ENCODE data around the gene IZUMO1.

Gene IZUMO1

DNA sequence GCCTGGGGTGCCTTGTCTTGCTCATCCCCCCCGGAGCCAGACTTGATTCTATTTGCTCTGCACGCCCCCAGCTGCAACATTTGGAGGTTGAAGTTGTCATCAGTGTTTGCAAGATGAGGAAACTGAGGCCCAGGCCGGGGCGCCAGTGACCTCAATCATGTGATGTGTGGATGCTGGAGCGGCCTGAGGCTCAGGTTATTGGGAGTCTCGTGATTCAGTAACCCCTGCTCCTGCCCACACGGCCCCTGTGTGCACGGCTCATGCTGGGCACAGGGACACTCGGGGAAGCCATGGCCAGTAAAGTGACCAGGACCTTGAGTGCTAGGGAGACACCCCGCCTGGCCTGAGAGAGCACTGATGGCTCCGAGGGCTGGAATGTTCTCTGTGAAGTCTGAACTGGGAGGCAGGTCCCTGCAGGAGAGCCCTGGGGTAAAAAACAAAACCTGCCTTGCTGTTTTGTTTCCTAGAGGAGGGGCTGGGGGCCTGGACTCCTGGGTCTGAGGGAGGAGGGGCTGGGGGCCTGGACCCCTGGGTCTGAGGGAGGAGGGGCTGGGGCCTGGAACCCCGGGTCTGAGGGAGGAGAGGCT, 10.5 kb upstream of the IZUMO1 start:
- no peak for DNase-seq (ENCODE audit: low read depth, low spot score)

- no peak for DNase-seq (ENCODE audit: low read depth, low spot score)
These were observed 10.0 kb upstream of the IZUMO1 start for GRCh38 chr19:48756686-48757085.

GRCh38 chr19:48756212-48756611, 9.5 kb upstream of the IZUMO1 start:
- DNase-seq (ENCODE audit: low read depth, low spot score) = no peak

- no peak for DNase-seq (ENCODE audit: low read depth, low spot score)
These were observed 9.1 kb upstream of the IZUMO1 start for GRCh38 chr19:48755787-48756186.

- DNase-seq (ENCODE audit: low read depth, low spot score) = no peak
These were observed 8.5 kb upstream of the IZUMO1 start, which contains the start of gene FGF21 for GRCh38 chr19:48755084-48755641. TSS of gene FGF21 (plus strand) at chr19:48755524. CDS start at chr19:48756237, 713 bp downstream.

GRCh38 chr19:48752496-48753365, 6.0 kb upstream of the IZUMO1 start, which contains the start of gene FUT1:
TSS of gene FUT1 (minus strand) at chr19:48752641. CDS start at chr19:48751281, 1,360 bp downstream.
- peak; percentile 43 for DNase-seq (ENCODE audit: low read depth, low spot score)

DNA sequence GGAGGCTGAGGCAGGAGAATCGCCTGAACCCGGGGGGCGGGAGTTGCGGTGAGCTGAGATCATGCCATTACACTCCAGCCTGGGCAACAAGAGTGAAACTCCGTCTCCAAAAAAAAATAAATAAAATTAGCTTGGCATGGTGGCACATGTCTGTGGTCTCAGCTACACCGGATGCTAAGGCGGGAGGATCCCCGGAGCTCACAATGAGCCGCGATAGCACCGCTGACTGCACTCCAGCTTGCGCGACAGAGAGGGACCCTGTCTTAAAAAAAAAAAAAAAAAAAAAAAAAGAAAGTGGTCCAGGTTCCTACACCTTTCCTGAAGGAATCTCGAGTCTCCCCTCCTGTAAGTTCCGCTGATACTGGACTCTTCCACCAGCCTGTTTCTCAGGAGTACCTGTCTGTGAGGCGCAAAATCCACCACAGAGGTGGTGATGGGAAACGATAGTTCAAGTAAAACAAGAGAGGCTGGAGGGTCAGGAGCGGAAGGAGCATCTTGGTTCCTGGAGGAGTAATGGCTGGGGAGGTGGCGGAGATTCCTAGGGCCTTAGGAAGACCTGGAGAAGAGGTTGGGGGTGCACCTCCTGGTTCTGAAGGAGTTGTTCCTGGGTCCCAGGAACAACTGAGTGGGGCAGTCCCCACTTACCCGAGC, 5.3 kb upstream of the IZUMO1 start:
- no peak for DNase-seq (ENCODE audit: low read depth, low spot score)

DNA sequence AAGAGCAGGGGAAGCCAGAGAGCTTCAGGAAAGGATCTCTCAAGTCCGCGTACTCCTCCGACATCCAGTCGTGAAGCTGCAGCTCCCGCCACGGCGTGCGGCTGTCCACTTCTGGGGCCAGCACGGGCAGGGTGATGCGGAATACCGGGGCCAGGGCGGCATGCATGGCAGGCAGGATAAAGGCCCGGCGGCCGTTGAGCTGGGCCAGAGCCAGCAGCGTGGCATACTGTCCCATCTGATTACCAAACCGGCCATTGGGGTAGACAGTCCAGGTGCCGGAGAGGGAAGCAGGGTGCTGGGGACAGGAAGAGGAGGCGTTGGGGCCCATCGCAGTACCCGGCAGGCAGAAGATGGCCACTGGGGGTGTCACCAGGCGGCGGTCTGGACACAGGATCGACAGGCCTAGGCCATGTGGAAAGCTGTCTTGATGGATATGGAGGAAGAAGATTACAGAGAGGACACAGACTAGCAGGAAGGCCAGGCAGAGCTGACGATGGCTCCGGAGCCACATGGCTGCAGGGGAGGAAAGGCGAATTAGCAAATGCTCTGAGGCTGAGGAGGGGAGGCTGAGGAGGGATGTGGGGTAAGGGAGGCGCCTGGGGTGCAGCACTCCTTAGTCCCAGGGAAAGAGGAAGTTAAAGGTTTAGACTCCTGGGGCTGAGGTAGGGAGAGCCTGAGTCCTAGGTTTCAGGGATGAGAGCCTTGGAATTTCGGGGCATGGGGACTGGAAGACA, 4.2 kb upstream of the IZUMO1 start:
- no peak for DNase-seq (ENCODE audit: low read depth, low spot score)

GRCh38 chr19:48750351-48750750, 3.6 kb upstream of the IZUMO1 start:
- DNase-seq (ENCODE audit: low read depth, low spot score) = no peak

GRCh38 chr19:48749571-48750198, 3.0 kb upstream of the IZUMO1 start:
- DNase-seq (ENCODE audit: low read depth, low spot score) = no peak

- DNase-seq (ENCODE audit: low read depth, low spot score) = no peak
These were observed 599 bp downstream of the IZUMO1 start for GRCh38 chr19:48746110-48746509.

DNA sequence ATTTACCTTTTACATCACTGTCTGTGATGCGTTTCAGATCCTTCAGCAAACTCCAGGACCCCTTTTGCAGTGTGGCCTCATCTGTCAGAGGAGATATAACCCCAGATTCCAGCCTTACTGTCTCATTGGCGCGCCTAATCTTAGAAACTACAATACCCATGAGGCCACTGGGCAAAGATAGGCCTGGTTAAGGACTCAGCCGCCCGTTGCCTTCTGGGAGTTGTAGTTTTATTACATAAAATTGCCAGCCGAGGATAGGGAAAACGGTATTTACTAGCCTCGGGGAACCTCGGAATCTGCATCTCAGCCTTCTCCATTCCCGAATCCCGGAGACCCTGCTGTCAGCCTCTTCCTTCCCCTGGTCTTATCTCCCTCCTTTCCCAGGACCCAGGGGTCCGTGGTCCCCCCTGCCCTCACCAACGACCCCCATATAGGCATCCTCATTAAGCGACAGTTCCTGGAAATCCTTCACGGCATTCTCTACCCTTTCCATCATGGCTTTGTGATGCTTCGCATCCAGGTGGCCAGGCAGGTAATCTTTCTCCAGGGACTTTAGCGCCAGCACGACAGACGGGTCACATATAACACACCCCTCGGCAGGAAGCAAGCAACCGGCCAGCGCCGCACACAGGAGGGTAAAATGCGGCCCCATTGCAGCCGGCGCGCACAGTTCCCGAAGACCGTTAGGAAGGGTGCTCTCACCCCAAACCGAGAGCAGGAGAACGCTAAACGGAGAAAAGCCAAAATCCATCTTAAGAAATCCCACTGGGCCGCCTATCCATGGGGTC, 1.3 kb downstream of the IZUMO1 start:
- DNase-seq (ENCODE audit: low read depth, low spot score) = peak; percentile 76

GRCh38 chr19:48742096-48742495, 4.6 kb downstream of the IZUMO1 start:
- no peak for DNase-seq (ENCODE audit: low read depth, low spot score)

- no peak for DNase-seq (ENCODE audit: low read depth, low spot score)
These were observed 5.3 kb downstream of the IZUMO1 start for GRCh38 chr19:48741129-48741999.

DNA sequence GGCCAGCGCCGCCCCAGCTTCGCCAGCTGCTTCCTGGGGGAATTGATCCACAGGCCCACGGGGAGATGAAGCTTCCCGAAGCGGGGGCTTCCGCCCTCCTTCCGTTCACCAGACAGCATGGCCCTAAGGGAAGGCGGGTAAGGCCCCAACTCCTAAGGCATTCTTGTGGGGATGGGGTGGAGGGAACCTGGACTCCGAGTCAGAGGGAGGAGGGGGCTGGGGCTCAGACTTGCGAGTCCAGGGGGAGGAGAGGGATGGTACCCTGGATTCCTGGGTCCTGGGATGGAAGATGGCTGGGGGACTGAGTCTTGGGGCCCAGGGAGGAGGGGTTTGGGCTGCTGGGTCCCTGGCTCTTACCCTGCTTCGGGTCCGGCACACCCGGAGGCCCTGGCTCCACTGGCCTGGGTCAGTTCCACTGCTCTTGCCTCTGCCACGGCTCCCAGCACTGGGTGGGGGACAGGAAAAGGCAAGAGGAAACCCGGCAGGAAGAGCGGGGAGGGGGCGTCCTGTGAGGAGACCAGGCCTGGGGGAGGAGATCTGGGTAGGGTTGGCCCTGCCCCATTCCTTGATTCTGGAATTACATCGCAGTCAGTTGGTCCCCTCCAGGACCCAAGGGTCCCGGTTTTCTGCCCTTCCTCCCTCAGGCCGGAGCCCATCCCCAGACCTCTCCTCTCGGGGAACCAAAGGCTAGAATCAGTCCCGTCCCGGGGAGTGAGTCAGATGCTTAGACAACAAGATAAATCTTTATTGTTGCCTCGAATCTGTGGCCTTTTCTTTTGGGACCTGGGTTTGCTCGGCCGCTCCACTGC, 6.3 kb downstream of the IZUMO1 start, which contains the start of gene RASIP1:
TSS of gene RASIP1 (minus strand) at position 447 of the 809 bp plus-strand sequence. CDS start at position 119, 328 bp downstream.
- no peak for DNase-seq (ENCODE audit: low read depth, low spot score)

DNA sequence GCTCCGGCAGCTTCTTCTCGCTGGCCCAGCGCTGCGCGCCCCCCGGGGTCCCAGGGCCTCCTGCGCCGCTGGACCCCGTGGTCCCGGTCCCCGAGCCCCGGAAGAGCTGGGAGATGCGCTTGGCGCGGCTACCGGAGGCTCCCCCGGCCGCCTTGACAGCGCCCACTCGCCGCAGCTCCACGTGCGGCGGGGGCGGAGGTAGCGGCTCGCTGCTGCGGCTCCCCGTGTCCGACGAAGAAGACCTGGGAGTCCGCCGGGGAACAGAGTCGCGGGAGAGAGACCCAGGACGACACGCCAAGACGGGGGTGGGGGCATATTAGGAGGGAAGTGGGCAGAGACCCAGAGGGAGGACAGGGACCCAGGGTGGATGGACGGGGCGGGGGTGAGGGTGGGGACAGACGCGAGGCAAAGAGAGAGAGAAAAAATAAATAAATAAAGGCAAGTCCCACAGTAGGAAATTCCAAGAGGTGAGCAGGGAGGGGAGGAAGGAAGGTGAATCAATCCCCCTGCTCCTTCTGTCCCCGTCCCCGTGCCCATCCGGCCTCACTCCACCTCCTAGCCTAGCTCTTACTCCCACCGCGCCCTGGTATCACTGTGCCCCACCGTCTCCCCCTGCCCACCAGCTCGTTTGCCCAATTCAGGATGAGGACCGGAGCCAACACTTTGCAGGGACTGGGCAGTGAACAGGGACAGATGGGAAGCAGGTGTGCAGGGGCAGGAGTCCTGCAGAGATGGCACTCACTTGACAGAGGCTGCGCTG, 7.1 kb downstream of the IZUMO1 start:
- no peak for DNase-seq (ENCODE audit: low read depth, low spot score)
